SH-SY5Y (cell line): ENCODE measurements around the gene PCK1.

Experiments used
- GATA2 ChIP-seq: IDR thresholded peaks from 2 replicates; pipeline ENCODE4 v1.6.1; 2011; ENCODE audit warnings: mild to moderate bottlenecking, low read depth, low read length
- GATA3 ChIP-seq: IDR thresholded peaks from 2 replicates; pipeline ENCODE4 v1.6.1; 2011; ENCODE audit warnings: low read depth, mild to moderate bottlenecking, low read length, moderate library complexity

Gene PCK1

GRCh38 chr20:57615445-57615811 lies 54.5 kb downstream of the PCK1 start:
- TF ChIP-seq GATA2 (no peak), GATA3 (no peak)

- no peak for TF ChIP-seq GATA3
- no peak for TF ChIP-seq GATA2
Measured at GRCh38 chr20:57616143-57616951, 55.4 kb downstream of the PCK1 start.

GRCh38 chr20:57617079-57617795 lies 56.3 kb downstream of the PCK1 start:
- TF ChIP-seq GATA2 (no peak), GATA3 (no peak)
